Neural progenitor cell (in vitro differentiated cells): ENCODE measurements around the gene PDGFD.

Experiments
- EZH2phosphoT487 ChIP-seq: fragments of 200-600 bp; sonication (generic); IDR thresholded peaks from 2 replicates; pipeline ENCODE4 v1.6.1; 2017; ENCODE audit warnings: antibody characterized with exemption
- TF ChIP-seq, protein P1 (sequence below): fragments of 200-600 bp; sonication (generic); IDR thresholded peaks from 2 replicates; pipeline ENCODE4 v1.5.1; 2017; ENCODE audit warnings: antibody characterized with exemption, mild to moderate bottlenecking

GRCh38 chr11:104075706-104076105, 88.2 kb downstream of the PDGFD start:
- TF ChIP-seq, protein P1, sequence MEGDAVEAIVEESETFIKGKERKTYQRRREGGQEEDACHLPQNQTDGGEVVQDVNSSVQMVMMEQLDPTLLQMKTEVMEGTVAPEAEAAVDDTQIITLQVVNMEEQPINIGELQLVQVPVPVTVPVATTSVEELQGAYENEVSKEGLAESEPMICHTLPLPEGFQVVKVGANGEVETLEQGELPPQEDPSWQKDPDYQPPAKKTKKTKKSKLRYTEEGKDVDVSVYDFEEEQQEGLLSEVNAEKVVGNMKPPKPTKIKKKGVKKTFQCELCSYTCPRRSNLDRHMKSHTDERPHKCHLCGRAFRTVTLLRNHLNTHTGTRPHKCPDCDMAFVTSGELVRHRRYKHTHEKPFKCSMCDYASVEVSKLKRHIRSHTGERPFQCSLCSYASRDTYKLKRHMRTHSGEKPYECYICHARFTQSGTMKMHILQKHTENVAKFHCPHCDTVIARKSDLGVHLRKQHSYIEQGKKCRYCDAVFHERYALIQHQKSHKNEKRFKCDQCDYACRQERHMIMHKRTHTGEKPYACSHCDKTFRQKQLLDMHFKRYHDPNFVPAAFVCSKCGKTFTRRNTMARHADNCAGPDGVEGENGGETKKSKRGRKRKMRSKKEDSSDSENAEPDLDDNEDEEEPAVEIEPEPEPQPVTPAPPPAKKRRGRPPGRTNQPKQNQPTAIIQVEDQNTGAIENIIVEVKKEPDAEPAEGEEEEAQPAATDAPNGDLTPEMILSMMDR: no peak
- TF ChIP-seq EZH2phosphoT487: no peak
